HEK293 (cell line): ENCODE data around the gene EFCAB10.

ENCODE experiments used
- GFI1B ChIP-seq: fragments of 450-650 bp; formaldehyde crosslinking; IDR thresholded peaks from 2 replicates; pipeline ENCODE4 v1.5.1; 2016; ENCODE audit warnings: missing biosample characterization, missing genetic modification characterization
- ZNF239 ChIP-seq: fragments of 450-650 bp; formaldehyde crosslinking; IDR thresholded peaks from 2 replicates; pipeline ENCODE4 v1.5.1; 2016; ENCODE audit warnings: missing biosample characterization, missing genetic modification characterization

GRCh38 chr7:105567024-105567423, 14.3 kb downstream of the EFCAB10 start:
- no peak for TF ChIP-seq GFI1B (tag by site-specific recombination)
- TF ChIP-seq ZNF239: no peak
